HG02981 (cell line): ENCODE measurements around the gene KCNJ13.
"Not testable (repeated sequence)": the region's sequence is repeated elsewhere in the genome, so short reads cannot be mapped to it uniquely, and the experiment has no call there.

Experiments used
- ATAC-seq: cut with Tn5 transposase; IDR thresholded peaks from one replicate; pipeline ENCODE4 v1.9.1; 2021; ENCODE audit warnings: mild to moderate bottlenecking, moderate library complexity; ENCODE audit not compliant: unreplicated experiment

KCNJ13 gene

DNA sequence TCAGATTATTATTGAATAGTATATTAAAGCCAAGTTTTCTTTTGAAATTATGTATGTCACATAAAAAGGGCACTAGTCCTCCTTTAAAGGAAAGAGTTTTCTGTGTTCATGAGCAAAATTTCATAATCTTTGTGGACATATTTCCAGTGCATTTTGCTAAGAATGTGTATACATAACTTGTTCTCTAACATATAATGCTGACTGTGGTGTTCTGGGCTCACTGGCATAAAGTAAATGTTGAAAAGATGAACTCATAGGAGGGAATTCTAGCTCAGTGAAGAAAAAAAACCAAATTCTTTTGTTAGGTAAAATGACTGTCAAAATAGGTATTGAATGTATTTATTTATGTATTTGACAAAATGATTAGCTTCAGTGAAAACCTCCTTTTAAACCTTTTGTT, 6.2 kb downstream of the KCNJ13 start:
- ATAC-seq: no peak

DNA sequence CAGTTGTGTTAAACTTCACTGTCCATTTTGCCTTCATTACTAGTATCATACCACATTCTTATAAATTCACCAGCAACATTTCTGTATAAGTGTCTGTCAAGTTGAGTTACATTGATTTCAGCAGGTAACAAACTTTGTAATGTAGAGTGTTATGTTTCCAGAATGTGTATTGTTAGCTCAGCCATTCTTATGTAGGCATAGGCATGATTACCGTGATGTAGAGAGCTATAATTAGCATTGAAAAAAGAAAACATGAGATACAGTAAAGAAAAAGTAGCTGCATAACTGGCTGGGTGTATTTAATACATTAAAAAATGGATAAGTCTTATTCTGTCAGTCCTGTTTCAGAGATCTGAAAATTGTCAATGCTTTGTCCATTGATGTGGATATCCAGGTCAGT, 8.5 kb downstream of the KCNJ13 start:
- ATAC-seq: no peak

DNA sequence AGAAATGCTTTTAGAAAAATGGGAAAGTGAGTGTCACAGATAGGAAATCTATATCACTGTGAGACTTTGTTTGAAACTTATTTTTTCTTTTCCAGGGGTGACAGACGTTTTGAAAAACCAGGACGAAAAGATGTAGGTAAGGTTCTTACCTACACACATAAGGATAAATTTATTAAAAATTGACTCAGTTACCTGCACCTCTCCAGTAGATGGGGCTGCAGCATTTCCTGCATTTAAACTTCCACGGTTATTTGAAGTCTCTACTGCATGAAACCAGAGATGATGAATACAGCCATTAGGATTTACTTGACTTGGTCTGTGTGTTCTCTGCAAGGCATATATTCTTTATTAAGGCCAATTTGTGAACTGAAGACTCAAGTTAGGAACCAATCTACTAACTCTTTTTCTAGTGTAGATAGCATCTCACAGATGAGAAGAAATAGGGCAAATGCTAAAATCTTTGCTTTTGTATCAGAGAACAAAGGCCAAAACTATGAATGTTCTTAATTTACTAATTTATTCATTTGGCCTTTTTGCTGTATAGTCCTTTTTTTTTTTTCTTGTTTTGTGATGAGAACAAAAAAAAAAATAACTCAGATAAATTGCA, 15.0 kb downstream of the KCNJ13 start:
- ATAC-seq: no peak

DNA sequence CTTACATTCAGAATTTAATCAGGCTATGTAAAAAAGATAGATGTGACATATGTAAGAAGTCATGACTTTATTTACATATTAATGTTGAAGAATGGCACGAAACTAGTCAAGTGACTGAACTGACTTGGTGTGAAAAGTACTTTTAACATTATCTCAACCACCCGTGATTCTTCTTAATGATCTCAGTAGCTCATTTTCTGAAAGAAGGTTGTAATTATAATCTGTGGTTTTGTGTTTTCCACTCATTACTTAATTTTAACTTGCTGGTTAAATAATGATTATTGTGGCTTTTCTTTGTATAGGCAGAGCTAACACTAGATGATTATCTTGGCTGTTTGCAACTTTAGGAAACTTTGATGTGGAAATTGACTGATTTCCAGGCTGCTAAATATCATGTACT, 18.5 kb downstream of the KCNJ13 start:
- ATAC-seq: no peak

DNA sequence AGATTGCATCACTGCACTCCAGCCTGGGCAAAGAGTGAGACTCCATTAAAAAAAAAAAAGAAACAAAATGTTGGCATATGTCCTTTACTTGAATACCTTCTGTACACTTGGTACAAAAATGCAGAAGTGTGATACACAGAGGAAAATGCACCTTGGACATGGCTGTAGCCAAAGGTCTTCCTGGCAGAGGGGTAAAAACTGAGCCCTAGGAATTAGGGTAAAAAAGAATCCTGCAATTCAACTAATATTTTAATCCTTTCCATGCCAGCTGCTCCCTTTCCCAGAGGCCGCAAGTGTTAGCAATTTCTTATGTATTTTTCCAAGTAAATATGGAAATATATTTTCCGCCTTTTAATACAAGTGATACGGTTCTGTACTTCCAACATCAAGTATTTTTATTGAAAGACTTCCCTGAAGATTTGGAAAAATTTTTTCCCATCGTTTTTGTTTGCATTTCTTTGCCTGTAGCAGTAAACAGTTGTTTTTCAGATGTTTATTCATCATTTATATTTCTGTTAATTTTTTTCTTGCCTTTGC, 26.2 kb downstream of the KCNJ13 start:
- ATAC-seq: no peak

DNA sequence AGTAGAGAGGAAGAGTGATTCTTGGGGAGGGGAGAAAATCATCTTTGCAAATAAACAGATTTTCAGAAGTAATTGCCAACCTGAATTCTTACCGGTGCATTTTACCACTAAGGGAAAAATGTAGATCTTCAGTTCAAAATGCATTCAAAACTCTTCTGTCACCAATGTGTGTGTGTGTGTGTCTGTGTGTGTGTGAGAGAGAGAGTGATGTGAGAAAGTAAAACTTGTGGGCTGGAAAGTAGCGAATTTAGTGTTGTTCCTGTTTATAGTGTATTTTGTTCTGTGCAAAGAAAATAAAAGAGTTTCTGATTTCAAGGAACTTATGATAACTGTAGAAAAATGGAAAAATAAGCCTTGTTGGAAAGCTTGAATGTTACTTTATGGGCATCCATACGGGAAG, 27.0 kb downstream of the KCNJ13 start:
- ATAC-seq: no peak

DNA sequence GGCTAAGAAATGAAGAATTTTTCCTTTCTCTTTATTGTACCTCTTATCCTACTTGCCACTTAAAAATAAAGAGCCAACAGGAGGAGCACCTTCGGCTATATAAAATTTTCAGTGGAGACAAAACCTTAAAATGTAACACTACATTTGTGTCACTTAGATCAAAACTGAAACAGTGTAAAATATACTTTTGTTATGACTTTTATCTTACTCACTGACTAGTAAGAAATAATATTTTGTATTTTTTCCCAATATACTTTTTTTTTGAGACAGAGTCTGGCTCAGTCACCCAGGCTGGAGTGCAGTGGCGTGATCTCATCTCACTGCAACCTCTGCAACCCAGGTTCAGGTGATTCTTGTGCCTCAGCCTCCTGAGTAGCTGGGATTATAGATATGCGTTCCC, 28.3 kb downstream of the KCNJ13 start:
- no peak for ATAC-seq

DNA sequence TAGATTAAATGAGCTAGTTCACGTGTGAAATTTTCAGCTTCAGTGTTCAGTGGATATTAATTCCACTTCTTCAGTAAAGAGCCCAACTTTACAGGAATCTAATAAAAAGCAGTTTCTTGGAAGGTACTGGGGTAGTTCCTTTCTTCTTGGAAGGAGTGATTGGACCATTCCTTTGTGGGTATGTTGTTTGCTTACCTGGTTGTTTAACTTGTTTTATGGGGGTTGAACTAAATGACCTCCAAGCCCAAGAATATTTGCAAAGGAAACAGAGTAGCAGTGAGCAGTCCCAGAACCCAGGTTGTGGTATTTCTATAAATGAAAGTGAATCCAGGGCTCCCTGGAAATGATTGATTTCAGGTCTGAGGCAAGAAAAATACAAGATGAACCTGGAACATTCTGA, 31.4 kb downstream of the KCNJ13 start:
- ATAC-seq: no peak

DNA sequence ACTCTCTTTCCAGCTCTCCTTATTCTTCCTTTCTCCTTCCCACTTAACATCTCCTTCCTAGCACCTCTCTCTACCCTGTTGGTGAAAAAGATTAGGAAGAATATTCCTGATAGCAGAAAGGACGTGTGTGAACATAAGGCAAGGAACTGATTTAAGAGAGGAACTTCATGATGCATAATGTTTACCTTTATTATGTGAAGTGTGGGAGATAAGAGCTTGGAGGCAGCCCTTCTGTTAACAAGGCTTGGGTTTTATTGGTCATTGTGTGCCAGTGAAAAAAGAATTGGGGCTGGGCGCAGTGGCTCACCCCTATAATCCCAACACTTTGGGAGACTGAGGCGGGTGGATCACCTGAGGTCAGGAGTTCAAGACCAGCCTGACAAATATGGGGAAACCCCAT, 34.4 kb downstream of the KCNJ13 start:
- ATAC-seq: no peak

DNA sequence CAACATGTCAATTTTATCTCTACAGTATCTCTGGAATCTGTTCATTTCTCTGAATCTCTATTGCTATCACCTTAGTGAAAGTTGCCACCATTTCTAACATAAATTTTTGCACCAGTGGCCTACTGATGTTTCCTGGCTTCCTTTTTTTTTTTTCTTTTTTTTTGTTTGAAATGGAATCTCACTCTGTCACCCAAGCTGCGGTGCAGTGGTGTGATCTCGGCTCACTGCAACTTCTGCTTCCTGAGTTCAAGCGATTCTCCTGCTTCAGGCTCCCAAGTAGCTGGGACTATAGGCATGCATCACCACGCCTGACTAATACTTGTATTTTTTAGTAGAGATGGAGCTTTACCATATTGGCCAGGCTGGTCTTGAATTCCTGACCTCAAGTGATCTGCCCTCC, 35.1 kb downstream of the KCNJ13 start:
- no peak for ATAC-seq

DNA sequence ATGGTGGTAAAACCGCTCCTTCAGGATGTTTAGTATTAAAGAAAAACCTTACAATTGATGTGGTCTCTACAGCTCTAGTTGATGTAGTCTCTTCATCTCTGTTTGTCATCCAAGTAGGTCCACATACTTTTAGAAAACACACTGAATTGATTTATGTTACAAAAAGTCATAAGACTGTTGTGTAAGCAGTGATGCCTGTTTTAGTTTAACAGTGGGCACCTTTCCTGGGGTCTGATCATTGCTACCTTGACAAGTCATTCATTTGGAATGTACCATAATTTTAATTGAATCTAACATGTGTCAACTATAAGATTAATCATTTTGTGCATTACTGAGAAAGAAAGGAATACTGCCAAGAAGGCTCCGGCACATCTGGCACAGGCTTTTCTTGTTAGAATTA, 44.9 kb downstream of the KCNJ13 start:
- ATAC-seq: no peak

DNA sequence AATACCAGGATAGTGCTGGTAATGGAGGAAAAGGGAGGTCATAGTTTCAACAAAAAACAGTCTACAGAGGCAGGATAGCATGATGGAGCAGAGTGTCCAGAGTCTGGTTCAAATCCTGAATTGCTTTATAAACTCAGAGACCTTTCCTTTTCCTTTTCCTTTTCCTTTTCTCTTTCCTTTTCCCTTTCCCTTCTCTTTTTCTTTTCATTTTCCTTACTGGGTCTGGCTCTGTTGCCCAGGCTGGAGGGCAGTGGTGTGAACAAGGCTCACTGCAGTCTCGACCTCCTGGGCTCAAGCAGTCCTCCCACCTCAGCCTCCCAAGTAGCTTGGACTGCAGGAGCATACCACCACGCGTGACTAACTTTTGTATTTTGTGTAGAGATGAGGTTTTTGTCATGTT, 47.6 kb downstream of the KCNJ13 start:
- no peak for ATAC-seq

DNA sequence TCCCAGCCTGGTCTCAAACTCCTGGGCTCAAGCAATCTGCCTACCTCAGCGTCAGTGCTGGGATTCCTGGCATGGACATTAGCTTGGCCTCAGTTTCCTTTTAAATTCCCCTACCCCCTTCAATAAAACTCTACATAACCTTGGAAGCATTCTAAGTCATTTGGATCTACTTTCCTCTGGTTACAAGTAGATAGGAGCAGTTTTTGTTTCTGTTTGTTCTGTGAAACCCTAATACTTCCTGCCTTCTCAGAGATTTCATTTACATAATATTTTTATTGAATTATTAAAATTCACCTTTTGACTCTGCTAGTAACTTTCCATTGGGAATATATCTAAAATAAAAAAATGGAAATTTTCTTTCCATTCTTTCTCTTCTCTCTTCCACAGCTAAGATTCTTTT, 53.3 kb downstream of the KCNJ13 start:
- no peak for ATAC-seq

DNA sequence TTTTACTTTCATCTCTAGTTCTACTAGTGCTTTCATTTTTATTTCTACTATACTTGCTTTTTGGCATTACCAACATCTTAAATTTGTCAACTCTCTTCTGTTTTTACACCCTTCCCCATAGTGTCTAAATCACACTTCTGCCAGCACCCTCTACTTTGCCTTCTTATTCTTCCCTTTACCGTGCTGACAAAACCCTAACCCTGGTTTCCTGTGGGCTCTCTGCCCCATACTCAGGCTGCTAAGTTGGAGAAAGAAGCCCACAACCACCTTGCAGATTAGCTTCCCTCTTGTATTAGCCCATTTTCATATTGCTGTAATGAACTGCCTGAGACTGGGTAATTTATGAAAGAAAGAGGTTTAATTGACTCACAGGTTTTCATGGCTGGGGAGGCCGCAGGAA, 54.5 kb downstream of the KCNJ13 start:
- ATAC-seq: no peak

DNA sequence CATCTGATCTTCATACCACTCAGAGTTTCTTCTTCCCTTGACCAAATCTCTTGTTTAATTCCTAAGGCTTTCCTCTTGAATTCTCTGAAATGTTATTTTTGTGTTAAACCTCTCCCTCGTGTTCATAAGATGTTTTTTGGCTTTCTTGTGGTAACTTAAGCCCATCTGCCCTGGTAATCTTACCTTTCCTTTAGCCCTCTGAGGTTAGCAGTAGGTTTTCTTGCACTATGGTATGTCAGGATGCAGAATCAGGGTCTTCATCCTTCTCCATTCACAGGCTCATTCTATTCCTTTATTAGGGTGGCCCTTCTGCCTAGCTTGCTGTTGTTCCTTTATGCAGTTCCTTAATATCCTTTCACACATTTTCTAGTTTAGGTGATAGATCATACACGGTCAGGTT, 55.1 kb downstream of the KCNJ13 start:
- ATAC-seq: no peak

DNA sequence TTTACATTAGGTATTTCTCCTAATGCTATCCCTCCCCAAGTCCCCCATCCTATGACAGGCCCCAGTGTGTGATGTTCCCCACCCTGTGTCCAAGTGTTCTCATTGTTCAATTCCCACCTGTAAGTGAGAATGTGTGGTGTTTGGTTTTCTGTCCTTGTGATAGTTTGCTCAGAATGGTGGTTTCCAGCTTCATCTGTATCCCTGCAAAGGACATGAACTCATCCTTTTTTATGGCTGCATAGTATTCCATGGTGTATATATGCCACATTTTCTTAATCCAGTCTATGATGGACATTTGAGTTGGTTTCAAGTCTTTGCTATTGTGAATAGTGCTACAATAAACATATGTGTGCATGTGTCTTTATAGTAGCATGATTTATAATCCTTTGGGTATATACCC, 56.3 kb downstream of the KCNJ13 start:
- not testable (repeated sequence) for ATAC-seq
